Mammary epithelial cell (primary cell): ENCODE measurements around the gene TMEM252.

ENCODE experiments used
- EZH2 ChIP-seq: IDR thresholded peaks from 2 replicates; pipeline ENCODE4 v1.6.1; 2012; ENCODE audit warnings: low read length, inconsistent platforms, borderline replicate concordance
- TF ChIP-seq, protein P1 (sequence below), 2 donors: IDR thresholded peaks in 1 of 2; conservative IDR thresholded peaks in 1 of 2; 2 replicates each; pipeline ENCODE4 v1.5.1; 2011 to 2012; ENCODE audit warnings: inconsistent platforms in 2 of 2, low read length in 2 of 2, mild to moderate bottlenecking in 2 of 2, control low read depth in 1 of 2, low read depth in 1 of 2; ENCODE audit not compliant: insufficient read depth in 1 of 2; ENCODE audit errors: extremely low read depth in 1 of 2

DNA sequence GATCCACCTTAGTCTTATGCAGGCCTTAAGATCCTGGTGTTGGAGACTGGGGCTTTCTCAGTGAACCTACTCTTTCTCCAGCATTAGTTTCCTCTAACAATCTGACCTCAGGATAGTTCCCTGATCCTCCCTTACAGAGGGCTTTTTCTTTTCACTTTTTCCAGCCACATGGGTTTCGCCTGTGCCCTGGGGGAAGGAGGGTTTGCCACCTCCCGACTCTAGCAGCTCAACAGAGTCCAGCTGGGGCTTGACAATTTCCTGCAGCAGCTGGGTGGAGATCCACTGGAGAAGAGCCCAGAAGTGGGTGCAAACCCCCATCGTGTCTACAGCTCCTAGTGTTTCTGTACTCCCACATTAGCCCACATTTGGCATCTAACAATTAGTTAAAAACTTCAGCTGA, 7.6 kb upstream of the TMEM252 start:
- TF ChIP-seq, protein P1, sequence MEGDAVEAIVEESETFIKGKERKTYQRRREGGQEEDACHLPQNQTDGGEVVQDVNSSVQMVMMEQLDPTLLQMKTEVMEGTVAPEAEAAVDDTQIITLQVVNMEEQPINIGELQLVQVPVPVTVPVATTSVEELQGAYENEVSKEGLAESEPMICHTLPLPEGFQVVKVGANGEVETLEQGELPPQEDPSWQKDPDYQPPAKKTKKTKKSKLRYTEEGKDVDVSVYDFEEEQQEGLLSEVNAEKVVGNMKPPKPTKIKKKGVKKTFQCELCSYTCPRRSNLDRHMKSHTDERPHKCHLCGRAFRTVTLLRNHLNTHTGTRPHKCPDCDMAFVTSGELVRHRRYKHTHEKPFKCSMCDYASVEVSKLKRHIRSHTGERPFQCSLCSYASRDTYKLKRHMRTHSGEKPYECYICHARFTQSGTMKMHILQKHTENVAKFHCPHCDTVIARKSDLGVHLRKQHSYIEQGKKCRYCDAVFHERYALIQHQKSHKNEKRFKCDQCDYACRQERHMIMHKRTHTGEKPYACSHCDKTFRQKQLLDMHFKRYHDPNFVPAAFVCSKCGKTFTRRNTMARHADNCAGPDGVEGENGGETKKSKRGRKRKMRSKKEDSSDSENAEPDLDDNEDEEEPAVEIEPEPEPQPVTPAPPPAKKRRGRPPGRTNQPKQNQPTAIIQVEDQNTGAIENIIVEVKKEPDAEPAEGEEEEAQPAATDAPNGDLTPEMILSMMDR (conservative IDR thresholded peaks at IDR 0.05 in 1 of 2, IDR thresholded peaks at IDR 0.05 in 1 of 2; ENCODE audit: extremely low read depth in 1 of 2, insufficient read depth in 1 of 2, low read depth in 1 of 2, low read length in 2 of 2): no peak
- no peak for TF ChIP-seq EZH2
